VCaP (cell line): Measurements from ENCODE around the gene RAB5B.
"Not testable (repeated sequence)": the region's sequence is repeated elsewhere in the genome, so short reads cannot be mapped to it uniquely, and the experiment has no call there.

Experiments
- H3K27ac ChIP-seq: fragments of 450-650 bp; 2 replicates; pipeline ENCODE4 v1.5.1; 2017
- CTCF ChIP-seq: fragments of 450-650 bp; conservative IDR thresholded peaks from 2 replicates; pipeline ENCODE4 v1.5.1; 2017; ENCODE audit warnings: mild to moderate bottlenecking, moderate library complexity

Gene RAB5B

DNA sequence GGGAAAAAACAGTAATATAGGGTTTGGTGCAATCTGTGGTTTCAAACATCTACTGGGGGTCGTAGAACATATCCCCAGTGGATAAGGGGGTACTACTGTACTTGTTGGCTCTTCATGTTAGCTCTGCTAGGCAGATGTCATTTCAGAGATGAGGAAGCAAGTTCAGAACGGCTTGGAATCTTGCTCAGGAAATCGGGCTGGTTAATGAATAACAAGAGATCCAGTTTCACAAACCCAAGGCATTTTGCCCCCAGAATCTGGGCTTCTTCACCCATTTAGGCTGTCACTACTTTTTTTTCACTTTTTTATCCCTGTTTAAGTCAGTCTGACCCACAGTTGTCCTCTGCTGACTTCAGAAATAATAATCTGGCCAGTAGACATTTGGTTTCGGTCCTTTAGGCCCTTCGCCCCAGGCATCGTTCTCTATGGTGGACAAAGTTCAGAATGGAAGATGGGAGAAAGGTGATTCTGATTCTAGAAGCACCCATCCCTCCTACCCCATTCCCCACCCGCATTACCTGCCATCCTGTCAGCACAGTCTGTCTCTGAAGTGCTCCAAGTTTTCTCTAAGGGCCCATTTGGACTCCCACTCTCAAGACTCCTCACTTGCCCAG lies 27.7 kb downstream of the RAB5B start:
- peak overlapping the region; percentile 83 for H3K27ac ChIP-seq
- no peak for TF ChIP-seq CTCF

DNA sequence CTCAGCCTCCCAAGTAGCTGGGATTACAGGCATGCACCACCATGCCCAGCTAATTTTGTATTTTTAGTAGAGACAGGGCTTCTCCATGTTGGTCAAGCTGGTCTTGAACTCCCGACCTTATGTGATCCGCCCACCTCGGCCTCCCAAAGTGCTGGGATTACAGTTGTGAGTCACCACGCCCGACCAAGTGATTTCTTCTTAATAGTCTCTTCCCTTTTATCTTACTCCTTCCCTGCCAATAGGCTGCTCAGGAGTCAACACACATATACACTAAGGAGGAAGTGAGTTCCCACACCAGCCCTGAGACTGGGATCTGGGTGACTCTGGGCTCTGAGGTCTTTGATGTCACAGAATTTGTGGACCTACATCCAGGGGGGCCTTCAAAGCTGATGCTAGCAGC lies 29.5 kb downstream of the RAB5B start:
- not testable (repeated sequence) for H3K27ac ChIP-seq

DNA sequence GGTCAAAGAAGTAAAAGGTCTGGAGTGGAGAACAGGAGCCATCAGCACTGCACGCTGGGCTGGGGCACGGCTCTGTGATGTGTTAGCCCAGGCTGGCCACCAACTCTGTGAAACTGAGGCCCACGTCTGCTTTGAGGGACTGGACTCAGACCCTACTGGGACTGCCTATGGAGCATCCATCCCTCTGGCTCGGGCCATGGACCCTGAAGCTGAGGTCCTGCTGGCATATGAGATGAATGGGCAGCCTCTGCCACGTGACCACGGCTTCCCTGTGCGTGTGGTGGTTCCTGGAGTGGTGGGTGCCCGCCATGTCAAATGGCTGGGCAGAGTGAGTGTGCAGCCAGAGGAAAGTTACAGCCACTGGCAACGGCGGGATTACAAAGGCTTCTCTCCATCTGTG lies 30.3 kb downstream of the RAB5B start:
- H3K27ac ChIP-seq = peak overlapping the region; percentile 47; the same call in 1 of the 2 replicates
- no peak for TF ChIP-seq CTCF

DNA sequence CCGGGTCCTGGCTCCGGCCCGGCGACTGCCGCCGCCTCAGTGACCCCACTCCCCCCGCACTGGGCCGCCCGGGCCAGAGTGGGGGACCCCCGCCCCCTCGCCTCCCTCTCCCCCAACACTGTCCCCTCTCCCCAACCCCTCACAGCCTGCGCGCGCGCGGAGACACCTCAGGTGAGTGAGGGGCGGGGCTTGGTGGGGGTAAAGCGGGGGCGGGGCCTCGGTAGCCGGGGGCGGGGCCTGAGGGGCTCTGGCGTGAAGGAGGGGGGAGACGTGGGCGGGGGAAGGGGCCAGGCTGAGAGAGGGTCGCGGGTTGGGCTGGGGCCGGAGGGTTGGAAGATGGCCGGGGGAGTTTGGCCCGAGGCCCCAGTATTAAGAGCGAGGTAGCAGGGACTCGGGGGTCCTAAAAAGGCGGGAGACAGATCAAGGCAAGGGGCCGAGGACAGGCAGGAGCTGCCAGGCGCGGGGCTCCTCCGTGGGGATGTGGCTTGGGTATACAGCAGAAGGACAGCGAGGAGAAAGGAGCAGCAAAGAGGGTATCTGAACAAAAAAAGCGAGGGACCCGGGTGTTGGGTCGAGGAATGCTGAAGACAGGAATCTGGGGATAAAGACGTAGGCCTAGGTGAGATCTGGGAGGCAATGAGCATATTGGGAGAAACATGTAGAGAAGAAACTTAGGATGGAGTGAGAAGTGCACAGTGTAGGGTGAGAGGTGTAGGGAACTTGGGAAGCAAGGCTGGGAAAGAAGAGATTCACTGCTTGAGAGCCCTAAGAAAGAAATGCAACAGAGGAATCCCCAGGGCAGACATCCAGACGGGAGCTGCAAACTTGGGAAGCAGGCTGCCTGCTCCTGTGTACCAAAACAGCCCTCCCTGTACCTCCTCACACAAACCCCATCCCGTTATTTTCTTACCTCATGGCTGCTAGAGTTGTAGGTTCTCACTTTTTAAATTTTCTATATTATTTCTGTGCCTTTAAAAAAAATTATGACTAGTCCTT lies 34.0 kb downstream of the RAB5B start:
- H3K27ac ChIP-seq = peak overlapping the region; percentile 87
- TF ChIP-seq CTCF = no peak

- H3K27ac ChIP-seq = no peak overlapping the region
- no peak for TF ChIP-seq CTCF
Measured at GRCh38 chr12:56010111-56010570, 36.3 kb downstream of the RAB5B start.

- TF ChIP-seq CTCF = no peak
- H3K27ac ChIP-seq = no peak overlapping the region
Measured at GRCh38 chr12:56011509-56012090, 37.7 kb downstream of the RAB5B start.

DNA sequence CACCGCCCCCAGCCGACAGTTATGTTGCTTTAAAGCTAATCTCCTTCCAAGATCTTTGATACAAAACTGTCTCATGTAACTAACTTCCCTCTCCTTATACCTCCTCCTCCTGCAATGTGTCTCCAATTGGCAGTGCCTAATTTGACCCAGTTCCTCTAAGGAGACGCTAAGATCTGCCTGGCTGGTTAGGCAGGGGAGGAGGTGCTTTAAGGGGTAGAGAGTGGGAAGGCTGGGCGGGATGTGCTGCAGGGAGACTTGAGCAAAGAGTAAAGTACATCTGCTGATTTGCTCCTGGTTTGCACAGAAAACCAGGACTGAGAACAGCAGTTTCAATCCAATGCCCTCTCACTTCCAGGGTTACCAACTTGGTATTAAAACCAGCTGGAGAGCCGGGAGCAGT lies 39.6 kb downstream of the RAB5B start:
- H3K27ac ChIP-seq = peak overlapping the region; percentile 80
- no peak for TF ChIP-seq CTCF
